HG03045 (cell line): ENCODE results near the gene RELL2.

Experiments
- ATAC-seq: cut with Tn5 transposase; IDR thresholded peaks from one replicate; pipeline ENCODE4 v1.9.1; 2021; ENCODE audit warnings: mild to moderate bottlenecking, moderate library complexity; ENCODE audit not compliant: unreplicated experiment

Gene RELL2

DNA sequence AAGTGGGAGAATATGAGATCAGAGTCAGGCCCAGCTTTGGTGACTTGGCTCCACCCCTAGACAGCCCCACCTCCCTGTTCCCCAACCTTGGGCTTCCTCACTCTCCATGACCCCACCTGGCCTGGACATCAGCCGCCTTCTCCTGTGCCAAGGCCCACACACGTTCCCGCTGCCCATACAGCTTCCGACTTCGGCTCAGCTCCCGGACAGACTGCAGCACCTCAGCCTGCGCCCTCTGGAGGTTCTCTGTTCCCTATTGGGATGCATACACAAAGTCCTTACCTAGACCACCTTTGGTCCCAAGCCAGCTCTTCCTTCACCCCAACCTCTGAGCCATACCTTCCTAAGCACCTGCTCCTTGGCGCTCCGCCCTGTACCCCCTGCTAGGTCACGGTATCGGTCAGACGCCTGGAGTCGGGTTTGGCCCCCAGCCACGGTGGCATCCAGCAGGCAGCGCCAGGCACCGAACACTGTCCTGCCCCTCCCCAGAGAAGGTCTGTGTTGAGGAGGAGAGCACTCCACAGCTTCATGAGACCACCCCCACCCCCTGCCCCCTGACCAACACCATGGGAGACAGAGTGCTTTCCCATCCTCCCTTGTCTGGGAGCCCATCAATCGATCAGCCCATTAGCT, 12.4 kb downstream of the RELL2 start:
- ATAC-seq = no peak

DNA sequence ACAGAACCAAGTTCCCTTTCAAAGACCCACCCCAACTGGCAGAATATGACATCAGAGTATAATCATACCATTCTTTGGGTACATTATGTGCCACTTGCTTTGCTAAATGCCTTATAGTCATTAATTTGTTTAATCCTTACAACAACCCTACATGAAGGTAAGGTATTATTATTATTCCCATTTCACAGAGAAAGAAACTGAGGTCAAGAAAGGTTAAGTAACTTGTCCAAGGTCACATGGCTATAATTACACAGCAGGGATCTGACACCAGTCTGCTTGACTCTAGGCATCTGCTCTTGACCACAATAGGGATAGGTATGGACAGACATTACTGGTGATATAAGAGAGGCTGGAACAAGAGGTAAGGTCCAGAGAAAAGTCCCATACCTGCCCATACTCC, 13.2 kb downstream of the RELL2 start:
- no peak for ATAC-seq

DNA sequence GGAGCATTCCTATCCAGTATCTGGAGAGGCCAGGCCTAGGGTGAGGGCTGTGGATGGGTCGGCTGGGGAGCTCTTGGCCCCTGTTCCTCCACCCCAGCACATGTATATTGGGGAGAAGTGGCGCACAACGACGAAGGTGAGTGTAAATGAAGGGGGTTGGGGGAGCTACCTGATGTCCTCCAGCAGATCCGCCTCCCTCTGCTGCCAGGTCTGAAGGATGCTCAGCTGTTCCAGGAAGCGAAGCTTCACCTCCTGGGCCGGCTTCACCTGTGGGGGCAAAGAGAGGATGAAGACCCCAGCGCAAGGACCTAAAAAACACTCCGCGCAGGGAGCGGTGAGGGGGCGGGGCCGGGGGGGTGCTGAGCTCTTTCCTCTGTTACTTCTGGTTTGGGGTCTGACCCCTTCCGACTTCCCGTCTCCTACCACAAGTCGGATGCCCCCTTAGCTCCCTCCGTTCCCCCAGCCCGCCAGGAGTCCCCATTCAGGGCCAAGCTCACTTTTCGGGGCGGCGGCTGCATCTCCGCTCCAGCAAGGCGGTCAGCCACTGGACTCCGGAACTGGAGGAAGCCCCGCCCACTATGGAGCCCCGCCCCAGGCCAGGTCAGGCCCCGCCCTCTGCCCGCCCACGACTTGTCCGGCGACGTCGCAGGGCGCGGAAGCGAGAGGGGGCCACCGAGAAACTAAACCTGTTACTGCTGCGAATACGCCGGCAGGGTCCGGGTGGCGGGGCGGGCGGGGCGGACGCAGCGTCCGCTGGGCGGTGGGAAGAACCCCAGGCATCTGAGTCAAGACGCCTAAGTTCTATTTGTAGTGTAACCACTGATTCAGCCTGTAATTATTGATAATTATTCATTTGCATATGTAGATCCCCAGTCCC, 14.3 kb downstream of the RELL2 start, which contains the start of gene FCHSD1:
FCHSD1 (minus strand) TSS at position 568 of the 877 bp plus-strand sequence; CDS start at position 518, 50 bp downstream.
- peak; percentile 95 for ATAC-seq

DNA sequence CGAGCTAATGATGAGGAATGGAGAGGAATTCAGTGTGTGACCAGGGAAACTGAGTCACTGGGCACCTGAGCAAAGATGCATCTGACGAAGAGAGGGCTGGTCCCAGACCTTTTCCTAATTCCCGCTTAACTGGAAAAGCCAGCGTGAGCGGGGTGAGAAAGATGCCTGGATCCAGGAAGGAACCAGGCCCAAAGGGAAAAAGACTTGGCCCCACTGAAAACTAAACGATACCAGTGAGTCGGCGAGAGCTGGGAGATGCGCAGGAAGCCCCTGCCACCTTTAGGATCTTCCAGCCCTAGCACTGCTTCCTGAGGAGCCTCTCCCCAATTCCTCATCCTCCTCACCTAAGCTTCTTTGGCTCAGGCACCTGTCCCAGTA, 14.9 kb downstream of the RELL2 start:
- ATAC-seq = no peak

DNA sequence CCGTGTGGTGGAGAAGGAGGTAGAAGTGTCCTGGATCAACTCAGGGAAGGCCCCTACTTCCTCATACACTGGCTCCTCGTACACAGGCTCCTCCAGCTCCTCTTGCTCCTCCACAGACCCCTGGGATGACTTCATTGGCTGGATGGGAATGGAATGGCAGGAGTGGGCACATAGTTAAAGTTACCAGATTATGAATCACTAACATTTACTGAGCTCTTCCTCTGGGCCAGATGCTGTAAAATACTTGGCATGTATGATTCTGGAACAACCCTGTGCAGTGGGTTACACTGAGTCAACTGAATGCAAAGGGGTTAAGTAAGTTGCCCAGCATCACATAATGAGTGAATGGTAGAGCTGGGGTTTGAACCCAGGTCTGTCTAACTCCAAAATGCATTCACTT, 17.5 kb downstream of the RELL2 start:
- no peak for ATAC-seq

DNA sequence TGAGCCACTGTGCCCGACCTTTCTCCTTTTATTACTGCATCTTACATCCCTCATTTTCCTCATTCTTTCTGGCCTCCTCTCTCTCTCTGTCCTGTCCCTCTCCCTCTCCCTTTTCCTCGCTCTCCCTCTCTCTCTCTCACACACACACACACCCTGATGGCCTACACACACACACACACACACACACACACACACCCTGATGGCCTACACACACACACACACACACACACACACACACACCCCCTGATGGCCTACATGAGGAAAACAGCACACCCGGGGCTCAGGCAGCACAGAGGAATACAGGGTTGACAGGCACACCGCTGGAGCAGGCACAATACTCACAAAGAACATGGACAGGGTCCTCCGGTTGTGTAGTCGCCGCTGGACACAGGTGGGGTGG, 18.2 kb downstream of the RELL2 start:
- ATAC-seq = no peak

DNA sequence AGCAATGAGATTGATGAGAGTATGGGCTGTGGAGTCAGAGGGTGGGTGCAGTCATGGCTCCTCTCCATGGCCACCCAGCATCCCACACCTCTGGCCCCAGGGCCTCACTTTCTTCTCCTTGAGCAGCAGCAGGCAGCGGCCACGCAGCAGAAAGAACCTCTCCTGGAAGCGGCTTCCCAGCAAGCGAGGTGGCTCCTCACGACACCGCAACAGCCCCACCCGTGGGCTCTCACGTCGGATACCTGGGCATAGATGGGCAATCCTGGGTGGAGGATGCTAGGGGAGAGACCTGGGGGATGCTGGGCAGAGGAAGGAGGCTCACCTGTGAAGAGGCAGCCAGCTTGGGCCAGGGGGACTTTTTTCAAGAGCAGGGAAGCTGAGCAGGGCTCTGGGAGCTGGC, 19.6 kb downstream of the RELL2 start:
- no peak for ATAC-seq

DNA sequence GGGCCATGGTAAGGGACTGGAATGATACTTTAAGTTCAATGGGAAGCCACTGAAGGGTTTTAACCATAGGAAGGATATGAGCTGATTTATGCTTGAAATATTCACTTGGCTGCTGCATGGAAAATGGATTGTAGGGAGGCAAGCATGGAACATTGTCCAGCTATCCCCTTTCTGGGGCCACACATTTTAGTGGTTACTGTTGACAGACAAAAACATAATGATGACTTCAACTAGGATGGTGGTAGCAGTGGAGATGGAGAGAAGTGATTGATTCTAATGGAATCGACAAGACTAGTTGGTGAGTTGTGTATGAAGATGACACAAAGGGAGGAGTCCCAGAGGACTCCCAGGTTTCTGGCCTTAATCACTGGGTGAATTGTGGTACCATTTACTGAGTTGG, 20.6 kb downstream of the RELL2 start:
- no peak for ATAC-seq

DNA sequence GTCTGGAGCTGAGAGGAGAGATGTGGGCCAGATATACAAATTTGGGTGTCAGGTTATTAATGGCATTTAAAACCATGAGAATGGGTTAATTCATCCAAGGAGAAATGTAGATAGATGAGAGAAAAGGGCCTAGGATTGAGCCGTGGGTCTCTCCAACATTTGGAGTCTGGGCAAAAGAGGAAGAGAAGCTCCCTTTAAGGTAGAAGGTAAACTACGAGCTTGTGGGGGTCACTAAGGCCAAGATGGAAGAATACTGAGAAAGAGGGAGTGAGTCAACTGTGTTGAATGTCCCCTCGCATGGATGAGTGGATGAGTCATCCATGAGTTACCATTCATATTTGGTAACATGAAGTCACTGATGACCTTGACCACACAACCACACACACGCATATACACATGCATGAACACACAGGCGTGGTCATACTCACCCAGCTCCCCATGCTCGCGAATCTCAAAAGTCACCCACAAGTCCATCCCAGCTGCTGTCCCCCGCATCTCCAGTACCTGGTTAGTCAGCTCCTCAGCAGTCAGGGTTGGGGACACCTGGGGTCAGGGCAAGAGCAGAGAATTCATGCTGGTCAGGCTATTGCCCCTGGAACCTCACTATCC, 21.2 kb downstream of the RELL2 start:
- peak; percentile 58 for ATAC-seq

DNA sequence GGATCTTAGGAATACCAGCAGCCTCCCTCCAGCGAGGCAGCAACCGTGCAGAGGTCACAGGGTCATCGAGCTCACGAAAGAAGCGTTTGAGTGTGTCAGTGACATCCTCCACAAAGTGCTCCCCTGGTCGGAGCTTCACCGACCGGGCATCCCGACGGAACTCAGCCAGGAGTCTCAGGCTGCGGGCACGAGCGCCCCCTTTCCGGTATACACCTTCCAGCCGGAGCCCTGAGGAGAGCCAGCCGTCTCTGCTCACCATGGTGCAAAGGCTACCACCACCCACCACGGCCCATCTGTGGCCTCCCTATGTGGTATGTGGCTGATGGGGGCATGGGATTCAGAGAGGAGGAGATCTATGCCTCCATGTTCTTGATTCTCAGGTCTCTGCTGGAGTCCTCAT, 25.2 kb downstream of the RELL2 start:
- ATAC-seq = no peak

DNA sequence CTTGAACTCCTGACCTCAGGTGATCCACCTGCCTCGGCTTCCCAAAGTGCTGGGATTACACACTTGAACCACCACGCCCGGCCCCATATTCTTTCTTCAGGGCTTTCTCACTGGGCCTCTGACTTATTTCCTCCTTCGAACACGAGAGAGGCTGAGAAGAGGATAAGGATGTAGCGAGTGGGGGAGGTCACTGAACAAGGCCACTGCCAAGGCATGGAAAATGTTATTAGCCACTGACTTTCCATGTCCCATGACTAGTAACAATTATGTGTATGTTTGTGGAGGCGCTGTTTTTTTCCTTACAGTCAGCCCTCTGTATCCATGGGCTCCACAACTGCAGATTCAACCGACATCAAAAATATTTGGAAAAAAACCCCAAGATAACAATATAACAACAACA, 26.7 kb downstream of the RELL2 start:
- no peak for ATAC-seq

DNA sequence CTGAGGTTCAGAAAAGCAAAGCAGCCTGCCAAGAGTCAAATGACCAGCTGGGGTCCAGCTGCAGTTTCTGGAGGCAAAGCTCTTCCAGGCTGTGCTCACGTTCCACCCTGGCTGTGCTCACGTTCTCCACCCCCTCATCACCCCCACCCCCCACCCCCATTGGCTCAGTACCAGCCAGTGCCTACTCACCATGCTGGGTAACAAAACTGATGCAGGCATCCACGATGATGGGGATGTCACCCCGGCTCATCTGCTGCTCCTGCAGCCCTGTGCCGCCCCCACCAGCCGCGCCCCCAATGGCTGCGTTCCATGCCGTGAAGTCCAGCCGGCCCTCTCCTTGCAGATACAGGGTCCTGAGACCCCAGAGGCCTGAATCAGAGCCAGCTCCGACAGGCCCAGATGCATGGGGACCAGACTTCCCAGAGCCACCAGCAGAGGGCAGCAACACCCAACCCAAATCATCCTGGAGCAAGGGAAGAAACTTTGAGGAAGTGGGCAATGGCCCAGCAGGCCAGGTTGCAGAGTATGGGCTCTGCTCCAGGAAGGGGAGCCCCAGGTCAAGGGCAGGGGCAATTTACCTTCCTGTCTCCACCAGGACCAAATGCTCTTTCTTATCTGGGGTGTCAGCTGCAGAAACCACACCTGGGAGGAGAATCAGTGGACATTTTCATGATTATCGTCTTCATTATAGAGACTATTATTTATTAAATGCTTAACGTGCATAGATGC, 28.1 kb downstream of the RELL2 start:
- ATAC-seq = peak; percentile 88

DNA sequence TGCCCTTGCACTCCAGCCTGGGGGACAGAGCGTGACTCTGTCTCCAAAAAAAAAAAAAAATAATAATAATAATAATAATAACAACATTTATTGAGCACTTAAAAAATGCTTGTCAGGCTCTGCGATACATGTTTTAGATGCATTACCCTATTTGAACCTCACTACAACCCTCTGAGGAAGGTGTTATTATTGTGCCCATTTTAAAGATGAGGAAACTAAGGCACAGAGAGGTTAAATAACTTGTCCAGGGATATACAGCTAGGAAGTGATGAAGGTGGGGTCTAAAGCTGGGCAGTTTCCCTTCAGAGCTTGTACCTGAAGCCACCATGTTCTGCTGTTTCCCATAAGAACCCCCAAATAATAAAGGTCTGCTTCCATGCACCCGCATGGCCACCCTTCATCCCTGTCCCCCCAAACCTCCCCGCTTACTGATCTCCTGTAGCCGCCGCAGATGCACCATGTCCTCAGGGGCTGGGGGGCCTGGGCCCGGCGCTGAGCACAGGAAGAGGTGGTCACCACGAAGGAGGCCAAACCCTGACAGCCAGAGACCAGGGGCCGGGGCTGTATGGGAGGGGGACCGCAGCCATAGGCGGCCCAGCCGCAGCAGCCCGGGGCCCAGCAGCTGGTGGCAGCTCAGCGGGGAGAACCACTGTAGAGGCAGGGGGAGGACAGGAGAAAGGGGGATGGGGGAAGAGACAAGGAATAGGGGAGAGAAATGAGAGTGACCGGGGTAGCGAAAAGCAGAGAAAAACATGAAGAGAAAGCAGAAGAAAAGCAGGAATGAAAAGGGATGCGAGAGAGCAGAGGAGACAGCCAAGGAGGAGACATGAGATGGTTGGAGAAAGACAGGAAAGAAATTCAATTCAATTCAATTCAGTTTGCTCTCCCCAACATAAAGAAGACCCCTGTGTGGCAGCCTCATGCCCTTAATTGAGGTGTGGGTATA, 29.5 kb downstream of the RELL2 start:
- ATAC-seq = no peak

DNA sequence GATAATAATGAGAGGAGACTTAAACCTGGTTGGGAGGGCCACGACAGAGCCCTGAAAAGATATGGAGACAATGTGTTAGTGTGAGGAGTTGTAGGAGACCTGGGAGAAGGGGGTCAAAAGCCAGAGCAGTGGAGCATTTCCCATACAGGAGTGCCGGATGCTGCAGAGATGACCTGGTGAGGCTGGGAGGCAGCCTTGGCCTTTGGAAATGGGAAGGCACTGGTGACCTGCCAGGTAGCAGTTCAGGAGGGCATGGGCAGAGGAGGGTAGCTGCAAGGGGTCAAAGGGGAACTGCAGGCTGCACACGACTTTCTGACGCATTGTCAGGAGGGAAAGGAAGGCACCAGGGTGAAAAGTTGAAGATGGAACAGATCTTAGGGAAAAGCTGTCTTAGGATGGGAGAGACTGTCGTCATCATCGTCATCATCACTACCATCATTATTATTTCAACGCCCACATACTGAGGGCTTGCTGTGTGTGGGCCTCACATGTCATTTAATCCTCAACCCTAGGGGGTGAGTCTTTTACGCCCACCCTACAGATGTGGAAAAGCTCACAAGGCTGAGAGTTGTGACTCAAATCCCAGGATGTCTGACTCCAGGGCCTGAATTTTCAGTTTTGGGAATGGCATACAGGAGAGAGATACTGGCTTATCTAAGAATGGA, 31.9 kb downstream of the RELL2 start:
- ATAC-seq = no peak

DNA sequence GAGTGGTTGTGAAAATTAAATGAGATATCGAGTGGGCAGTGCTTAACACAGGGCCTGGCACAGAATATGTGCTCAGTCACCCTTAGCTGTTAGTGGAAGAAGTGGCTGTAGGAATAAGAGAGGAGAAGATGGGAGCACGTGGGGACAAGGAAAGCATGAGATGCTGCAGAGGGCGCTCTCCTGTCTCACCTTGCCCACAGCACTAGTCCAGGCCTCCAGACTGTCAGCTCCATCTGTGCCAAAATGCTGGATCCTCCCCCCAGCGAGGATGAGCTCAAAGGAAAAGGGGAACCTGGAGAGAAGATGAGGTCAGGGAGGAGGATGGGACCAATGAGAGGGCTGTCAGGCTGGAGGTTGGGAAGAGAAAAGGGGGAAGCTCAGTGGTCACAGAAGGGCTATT, 32.7 kb downstream of the RELL2 start:
- no peak for ATAC-seq

DNA sequence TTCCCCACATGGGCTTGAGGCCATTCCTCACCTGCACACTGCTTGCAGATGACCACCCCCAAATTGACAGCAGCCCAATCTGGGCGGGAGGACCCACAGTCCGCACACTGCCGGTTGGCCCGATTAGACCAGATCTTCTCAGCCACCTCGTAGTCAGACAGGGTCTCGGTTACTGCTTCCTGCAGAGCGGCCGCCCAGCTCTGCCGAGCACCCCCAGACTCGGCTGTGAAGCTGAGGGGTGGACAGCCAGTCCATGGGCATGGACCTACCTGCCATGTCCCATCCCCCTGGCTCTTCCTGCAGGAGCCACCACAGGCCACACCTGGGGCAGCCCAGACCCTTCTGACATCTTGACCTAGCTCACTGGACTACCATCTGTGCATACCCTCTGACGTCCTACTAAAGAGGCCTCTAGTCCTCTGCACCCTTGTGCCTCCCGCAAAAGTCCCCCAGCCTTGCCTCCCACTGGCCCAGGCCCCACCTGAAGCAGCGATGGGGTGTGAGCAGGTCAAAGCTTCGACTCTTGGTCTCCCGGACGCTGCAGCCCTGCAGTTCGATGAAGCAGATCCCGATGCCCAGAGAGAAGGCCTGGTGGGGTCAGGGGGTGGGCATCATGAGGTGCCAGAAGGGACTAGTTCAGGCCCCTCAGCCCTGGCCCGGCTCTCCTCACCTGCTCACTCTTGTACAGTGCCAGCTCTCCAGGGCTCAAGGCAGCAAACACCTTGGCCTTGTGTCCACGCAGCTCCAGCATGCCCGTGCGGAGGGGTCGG, 35.5 kb downstream of the RELL2 start:
- ATAC-seq = no peak

DNA sequence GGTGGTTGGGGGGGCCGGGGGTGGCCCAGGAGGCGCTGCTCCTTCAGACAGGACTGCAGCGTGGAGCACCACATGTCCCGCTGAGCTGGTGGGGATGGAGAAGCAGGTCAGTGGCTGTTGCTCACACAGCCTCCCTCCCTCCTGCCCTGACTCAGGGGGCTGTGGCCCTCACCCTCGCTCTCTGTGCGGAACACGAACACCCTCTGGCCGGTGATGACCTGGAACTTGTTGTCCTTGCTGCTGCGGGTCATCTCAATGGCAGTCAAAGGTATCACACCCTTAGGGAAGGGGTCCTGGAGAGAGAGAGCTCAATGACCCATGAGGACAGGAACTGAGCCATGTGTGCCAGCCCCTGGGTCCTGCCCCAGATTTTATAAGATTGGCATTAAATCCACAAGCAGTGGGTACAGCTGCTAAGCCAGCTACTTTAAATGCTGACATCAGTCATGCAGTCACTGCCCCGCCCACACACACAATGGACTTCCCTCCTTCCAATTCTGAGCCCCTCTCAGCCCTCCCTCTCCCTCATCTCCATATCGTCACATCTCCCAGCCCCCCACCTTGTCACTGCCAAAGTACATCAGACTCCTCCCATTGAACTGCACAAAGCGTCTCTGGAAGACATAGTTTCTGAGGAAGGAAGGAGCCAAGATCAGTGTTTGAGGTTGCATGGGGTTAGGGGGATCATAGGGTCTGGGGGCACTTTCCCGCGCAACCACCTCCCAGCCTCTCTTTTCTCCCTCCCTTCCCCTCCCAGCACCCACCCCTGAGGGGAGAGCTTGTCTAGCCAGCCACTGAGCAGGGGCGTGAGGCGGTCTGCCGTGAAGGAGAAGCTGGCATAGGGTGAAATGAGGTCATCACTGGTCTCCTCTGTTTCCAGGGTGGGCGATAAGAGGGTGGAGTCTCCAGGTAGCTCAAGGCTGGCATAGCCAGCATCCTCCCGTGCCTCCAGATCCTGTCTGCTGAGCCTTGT, 36.3 kb downstream of the RELL2 start:
- ATAC-seq = no peak

DNA sequence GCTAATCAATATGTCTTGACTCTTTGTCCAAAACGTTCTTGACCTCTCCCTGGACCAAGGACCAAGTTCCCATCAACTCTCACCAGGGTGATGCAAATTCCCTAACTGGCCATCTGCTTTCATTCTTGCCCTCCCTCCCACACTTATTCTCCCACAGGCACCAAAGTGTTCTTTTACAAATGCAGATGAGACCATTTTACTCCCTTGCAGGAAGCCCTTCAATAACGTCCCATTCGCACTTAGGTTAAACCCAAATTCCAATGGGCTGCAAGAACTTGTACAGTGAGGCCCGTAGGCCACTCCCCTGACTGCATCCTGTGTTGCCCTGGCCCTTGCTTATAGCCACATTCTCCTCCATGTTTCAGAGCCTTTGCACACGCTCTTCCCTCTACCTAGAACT, 38.0 kb downstream of the RELL2 start:
- ATAC-seq = no peak
